Pons (tissue), 1 donor: ENCODE measurements around the gene RGS2.

ENCODE experiments used
- DNase-seq: peaks from one replicate; pipeline ENCODE4 v3.0.0-alpha.2; 2016; ENCODE audit warnings: low spot score

RGS2 gene

DNA sequence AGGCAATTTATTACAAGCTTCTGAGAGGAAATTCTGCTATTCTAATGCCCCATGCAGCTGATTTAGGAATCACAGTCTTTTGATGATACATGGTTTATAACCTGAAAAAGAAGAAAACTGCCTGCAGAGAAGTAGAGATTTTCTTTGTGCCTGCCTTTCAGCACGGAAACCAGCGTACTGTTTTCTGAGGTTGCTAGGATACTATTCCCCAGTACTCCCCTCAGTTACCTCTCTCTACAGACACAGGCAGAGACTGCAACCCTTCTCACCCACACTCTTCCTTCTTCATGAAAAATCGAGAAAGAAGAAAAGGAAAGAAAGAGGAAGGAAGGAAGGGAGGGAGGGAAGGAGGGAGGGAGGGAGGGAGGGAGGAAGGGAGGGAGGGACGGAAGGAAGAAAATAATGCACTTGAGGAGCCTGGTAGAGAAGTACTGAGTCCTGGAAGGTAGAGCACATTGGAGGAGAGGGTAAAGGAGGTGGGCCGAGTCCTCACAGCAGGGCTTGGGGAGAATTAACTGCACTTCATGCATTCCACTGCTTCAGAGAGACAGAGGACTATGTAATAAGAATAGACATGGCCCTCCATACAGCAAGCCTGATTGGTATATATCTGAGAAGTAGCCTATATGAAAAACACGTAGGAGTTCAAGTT, 21.9 kb downstream of the RGS2 start:
- no peak for DNase-seq

DNA sequence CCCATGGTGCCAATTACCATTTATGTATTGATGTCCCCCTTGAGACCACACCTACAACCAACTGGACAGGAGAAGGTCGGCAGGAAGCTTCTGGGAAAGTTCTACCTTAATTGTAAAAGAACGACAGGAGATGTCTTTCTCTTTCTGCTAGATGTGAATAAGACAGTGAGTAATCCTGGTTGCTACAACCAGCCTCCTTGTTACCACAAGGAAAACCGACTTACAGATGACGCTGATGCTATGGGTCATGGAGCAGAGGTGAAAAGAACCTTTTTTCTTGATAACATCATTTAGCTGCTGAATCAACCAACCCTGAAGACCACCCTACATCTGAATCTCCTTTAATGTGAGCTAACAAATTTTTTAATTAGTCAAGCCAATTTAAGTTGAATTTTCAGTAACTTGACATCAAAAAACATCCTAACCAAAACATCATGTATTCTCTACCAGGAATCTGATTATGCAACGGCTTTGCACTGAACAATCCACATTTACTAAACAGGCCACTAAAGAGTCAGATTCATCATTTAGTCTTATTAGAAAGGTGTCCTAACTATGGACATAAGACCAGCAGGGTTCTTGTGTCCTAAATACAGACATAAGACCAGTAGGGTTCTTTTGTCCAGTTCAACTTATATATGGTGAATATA, 23.0 kb downstream of the RGS2 start:
- DNase-seq: no peak

DNA sequence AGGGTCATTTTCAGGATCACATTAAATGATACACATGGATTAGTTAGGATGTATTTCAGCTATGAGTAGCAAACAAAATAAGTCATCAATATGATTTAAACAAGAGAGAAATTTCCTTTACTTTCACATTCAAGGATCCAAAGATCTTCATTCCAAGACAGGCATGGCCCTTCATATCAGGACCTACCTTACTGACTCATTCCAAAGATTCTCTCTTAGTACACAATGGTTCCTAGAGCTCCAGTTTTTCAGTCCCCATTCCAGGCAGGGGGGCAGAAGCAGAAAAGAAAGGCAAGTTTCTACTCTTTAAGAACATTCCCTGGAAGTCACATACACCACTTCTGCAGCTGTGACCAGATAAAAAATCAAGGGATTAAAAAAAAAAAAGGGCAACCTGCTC, 23.7 kb downstream of the RGS2 start:
- DNase-seq: no peak

DNA sequence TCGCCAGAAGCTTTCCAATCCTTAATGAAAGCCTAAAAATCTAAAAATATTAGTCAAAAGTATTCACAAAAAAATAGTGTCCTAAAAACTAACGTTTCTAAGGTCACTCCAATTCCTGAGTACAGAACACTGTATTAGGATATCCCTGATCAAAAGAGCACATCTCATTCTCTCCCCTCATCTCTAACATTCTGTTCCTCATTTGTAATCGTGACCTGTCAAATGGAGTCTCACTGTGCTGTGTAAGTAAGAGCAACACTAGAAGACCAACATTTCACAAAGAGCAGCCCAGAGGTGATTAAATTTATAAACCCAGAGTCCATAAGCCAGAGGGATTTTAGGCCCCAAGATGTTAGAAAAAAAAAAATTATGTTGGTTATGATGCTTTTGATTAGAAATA, 26.3 kb downstream of the RGS2 start:
- DNase-seq: no peak

DNA sequence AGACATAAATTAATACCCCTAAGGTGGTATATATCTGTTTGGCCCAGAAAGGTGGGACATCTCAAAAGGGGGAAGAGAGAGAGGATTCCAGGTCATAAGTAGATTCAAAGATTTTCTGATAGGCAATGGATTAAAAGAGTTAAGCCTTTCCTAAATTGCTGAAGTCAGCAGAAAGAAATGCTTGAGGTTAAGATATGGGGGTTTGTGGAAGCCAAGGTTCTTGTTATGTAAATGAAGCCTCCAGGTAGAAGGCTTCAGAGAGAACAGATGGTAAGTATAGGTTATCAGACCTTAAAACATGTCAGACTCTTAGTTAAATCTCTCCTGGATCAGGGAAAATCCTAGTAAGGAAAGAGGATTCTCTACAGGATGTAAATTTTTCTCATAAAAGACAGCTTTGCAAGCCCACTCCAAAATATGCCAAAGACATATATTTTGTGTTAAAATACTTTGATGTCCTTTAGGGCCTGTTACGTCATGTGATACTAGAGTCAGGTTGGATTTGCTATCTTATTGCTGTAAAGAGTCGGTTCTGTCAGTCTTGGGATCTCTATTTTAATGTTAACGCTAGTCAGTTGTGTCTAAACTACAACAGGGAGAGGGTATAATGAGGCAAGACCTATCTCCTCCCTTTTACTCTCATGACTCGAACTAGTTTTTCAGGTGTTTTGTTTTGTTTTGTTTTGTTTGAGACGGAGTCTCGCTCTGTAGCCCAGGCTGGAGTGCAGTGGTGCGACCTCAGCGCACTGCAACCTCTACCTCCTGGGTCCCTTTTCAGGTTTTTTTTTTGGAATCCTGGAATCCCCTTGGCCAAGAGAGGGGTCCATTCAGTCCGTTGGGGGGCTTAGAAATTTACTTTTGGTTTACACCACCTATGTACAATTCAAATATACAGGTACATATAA, 30.6 kb downstream of the RGS2 start:
- DNase-seq: no peak

DNA sequence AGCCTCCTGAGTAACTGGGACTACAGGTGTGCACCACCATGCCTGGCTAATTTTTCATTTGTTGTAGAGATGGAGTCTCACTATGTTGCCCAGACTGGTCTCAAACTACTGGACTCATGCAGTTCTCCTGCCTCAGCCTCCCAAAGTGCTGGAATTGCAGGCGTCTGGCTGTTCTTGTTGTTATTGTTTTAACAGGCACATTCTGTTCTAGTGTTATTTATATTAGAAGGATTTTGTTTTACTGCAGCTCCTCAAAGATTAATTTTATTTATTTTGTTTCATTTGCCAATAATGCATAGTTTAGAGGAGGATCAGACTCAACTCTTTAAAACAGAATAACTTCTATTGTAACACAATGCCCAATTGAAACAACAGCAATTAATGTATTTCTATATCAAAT, 35.5 kb downstream of the RGS2 start:
- no peak for DNase-seq

DNA sequence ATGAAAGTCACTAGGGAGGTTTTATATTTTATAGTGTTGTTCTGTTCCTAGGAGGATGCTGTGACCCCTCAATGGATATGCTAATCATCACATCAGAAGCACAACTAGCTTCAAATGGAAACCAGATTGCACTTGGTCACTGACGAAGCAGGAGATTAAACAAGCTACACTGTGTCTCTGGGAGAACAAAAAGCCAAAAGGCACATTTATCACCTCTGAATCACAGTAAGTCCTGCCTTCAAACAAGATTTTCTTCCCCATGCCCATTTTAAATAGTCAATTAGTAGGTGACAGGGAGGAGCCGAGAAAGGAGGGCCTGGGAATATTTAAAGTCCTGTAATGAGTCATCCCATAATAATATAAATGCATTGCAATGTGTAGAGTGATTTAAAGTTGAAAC, 38.1 kb downstream of the RGS2 start:
- no peak for DNase-seq

DNA sequence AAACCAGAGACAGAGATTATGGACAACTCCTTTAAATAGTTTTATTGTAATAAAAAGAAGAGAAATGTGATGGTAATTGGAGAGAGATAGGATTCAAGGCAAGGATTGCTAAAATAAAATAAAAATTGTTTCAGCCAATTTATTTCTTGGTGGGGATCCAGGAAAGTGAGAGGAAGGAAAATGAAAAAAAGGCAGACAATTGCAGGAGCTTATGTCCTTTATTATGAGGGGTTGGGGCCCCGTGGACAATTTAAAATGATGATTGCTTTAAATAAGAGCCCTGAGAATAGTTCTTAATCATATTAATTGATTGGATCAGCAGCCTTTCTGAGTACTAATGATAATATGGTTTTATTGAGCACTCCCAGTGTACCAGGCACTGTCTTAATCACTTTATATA, 40.2 kb downstream of the RGS2 start:
- DNase-seq: no peak

DNA sequence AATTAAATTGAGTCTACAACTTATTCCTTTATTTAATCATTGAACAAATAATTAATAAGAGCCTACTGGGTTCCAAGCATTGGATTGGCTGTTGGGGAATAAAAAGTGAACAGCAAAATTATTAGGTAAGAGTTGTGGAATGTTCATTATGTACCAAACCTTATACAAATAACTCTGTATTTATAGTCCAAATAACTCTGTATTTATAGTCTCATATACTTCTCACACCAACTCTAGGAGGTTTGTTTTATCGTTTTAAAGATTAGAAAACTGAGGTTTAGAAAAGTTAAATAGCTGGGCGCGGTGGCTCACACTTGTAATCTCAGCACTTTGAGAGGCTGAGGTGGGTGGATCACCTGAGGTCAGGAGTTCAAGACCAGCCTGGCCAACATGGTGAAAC, 40.6 kb downstream of the RGS2 start:
- DNase-seq: no peak

DNA sequence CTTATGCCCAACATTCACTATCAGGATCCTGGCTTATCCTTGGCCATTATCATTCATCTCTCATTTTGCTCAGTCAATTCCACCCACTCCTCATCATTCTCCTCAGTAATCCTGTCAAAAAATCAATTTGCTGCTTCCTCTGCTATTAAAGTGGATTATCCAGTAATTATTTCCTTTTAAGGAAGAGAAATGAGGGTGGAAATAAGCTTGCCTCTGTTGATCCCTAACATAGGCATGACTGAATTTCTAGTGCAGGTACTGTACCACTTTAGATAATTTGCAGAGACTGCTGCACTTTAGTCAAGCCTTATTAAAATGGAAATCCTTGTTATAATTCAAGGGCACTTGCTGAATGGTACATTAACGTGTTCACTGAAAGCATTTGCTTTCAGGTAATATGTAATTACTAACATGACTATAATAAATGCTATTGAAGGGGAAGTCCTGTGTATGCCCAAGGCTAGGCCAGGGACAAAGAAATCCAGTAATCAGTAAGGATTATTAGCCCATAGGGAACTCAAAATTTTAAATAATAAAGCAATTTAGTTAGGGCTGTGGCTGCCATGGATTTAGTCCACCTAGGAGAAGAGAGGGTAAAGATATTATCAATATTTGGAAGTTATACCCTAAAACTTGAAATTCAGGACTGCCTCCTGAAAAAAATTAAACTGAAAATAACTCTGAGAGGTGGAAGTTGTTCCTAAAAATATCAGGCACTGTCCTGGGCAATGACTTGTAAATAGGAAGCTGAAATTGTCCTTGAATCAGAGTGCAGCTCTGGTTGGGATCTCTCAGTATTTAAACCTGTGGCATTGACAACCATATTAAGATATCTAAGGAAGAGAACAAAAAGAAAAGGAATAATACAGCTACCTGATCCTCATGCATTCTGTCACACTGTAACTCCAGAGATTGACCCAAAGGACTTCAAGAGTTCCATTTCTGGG, 43.4 kb downstream of the RGS2 start:
- DNase-seq: no peak

DNA sequence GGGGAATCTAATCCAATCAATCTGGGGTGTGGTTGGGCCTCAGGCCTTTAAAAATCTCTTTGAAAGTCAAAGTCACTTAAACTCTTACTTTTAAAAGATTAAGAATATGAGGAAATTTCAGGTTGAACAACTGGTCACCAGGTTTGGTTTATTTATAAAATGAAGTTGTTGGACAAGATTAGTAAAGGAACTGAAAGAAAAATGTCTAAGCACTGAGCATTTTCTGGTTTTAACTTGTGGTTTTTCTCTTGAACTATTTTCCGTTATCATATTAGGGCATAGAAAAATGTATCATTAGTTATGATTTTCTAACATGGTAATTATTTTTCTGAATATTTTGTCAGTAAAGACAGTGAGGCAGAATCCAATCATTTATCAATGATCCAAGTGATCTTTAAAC, 49.6 kb downstream of the RGS2 start:
- DNase-seq: no peak

DNA sequence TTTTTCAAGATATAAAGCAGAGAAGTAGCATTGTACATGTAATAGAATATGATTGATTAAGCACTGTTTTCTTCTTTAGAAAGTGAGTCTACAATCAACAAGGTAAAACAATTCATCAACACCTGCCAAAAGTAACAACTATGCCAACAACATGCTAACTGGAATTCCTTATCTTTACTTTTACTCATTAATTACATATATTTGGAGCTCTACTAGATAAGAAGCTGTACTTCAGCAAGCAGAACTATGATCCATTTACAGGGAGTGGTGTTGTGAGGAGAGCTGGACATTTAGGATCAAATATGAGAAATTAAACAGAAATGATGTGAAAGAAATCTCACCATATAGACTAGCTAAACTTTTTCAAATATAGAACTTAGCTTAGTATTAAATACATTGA, 51.0 kb downstream of the RGS2 start:
- DNase-seq: no peak

DNA sequence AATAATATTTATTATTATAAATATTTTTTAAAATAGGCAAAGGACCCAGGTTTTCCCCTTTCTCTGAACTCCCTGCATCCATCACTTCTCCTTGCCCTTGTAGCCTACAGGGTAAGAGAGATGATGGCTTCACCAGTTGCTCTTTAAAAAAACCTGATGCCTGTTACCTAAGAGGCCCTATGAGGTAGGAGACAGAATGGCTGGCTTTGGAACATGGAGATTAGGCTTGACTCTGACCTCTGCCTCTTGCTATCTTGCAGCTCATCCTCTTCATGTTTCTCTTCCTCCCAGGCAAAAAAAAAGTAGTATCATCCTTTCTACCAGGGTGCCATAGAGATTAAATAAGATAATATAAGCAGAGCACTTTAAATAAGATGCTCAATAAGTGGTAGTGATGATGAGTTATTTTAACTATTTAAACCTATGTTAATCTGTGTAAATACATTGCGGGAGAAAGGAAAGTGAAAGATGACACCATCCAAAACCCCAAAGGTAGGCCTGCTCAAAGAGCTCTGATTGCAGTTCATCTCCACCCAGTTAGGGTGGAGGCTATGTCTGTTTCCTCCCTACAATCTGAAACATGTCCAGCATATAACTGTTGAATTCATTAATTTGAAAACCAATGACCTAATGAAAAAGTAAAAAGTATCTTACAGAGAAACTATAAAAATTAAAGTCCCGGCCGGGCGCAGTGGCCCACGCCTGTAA, 51.8 kb downstream of the RGS2 start:
- no peak for DNase-seq

DNA sequence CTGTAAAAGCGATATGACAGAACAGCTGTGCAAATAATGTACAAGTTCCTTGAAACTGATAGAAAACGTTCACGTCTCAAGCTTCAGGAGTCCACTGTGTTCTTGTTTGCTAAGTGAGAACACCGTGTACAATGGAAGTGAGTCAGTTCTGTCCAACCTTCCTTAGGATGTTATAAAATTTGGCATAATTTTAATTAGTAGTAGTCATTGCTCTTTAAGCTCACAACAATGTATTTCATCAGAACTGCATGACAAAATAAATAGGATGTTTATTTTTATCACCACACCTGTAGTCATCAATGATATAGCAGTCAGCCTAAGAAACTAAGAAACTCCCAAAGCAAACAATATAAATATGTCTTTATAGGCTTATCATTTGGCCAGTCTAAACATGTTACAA, 53.0 kb downstream of the RGS2 start:
- DNase-seq: no peak
